Activated T-cell treated with anti-CD3 and anti-CD28 coated beads, Interleukin-2, amount 50 U/mL, for 1 hour (primary cell): ENCODE results near the gene MYO1B.

ENCODE experiments used
- DNase-seq: peaks from one replicate; pipeline ENCODE4 v3.0.0-alpha.2; 2020

MYO1B gene

DNA sequence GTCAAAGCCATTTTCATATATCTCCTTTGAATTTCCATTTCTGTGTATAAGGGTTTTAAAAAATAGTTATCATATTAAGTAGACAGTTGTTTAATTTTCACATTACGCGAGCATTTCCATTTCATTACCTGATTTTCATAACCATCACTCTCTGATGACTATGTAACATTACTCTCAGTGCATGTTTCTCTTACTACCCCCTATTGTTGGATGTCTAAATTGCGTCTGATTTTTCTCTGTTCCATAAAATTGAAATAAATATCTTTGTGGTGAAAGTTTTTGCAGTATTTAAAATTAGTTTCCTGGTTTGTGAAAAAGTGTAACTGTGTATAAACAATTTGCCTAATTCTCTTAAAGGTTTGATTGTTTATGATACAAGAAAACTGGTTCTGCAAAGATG lies 123.8 kb downstream of the MYO1B start:
- DNase-seq, result no peak

DNA sequence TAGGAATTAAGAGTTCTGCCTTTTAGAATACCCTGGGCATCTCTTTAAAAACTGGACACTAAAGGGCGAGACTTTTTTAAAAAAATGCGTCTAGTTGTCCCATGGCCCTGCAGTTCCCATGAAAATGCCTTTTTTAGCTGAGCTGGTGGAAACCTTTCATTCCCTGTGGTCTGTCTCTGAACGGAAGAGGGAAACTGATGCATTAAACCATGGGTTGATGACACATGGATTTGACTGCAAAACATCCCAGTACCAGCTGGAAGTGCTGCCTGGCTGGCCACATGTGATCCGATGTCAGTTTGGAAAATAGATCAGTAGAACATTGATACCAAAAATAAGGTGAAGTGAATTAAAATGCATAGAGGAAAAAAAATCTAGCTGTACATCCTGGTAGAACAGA lies 129.2 kb downstream of the MYO1B start:
- no peak for DNase-seq

DNA sequence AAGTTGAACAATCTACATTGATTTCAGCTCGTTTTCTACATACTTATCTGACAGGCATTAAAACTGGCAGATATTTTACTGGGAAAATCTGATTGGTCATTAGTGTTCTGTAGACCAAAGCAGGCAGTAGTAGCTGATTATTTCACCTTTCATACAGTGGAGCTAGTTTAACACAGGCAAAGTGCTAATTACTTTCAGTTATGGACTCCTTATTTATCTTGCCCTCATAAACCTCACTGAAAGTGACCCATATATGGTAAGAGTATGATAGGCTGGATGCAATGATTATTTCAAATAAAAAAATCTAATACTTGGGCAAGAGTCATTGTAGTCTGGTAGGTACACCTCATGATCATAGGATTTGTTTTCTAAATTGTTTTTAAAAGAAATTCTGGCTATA lies 129.7 kb downstream of the MYO1B start:
- DNase-seq, result no peak

DNA sequence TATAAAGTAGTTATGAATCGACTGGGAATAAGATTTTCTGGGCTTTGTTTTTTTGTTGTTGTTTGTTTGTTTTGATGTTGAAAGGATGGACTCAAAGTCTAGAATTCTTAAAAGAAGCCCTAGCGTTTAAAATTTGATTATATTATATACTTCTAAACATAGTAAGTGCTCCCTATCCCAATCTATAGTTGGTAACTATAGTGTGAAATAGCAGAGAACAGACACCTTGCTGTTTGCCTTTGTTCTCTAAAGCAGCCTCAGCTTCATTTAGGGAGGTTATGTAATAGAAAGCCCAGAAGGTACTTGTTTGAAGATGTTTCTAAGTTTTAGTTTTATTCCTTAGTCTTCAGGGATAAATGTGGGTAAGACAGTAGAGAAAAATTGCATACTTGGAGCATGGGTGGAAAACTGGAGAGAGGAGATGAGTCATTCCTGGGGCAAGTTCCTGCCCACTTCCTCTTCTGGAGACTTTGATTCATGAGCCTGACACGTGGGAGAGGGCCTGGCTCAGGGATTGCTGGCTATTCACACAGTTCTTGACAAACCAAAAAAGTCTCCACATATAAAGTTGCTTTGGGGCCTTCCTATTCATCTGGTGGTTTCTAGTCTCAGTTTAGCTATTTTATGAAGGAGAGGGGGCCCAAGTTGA lies 131.9 kb downstream of the MYO1B start:
- no peak for DNase-seq

DNA sequence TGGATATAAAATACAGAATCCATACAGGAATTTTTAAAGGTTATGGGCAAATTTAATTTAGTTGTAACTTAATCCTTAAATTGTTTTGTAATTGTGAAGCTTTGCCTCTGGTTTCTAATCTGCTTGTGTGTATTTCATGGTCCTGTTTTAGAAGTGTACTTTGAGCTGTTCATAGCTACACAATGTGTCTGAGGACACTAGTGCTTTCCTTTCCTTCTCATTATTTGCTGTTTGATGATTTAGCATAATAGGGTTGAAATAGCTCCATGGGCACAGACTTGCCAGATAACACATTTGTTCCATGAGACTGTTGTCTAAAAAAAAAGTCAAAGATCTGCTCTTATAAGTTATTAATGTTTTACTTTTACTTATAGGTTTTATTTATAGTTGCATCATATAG lies 134.2 kb downstream of the MYO1B start:
- no peak for DNase-seq

DNA sequence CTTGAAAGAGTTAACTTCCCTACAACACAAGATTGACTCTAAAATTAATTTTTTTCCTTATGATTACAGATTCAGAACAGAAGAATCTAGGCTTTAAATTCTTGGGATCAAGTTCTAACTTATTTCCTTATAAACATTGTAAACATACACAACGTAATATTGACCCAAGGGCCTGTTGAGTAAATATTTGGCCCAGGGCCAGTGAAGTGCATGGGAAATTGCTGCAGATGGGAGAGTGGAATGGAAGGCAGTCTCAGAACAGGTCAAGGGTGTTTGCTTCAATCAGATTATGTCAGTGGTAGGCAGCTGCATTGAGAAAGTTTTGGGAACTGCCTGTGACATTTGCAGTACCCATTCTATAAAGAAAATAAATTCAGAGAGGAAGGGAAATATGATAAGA lies 137.6 kb downstream of the MYO1B start:
- DNase-seq, result no peak

DNA sequence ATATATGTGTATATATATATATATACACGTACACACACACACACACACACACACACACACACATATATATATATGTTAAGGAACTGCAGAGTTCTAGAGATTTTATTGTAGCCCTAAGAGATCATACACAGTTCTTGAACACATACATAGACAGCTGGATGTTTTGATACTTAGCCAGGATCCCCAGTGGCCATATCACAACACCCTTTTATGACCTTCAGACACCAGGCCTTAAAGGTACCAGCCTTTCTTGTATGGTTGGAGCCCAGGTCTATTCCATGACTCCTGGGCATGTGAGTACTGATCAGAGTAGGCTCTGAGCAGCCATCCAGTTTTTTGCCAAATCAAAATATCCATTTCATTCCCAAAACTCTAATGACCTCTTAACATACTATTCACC lies 138.3 kb downstream of the MYO1B start:
- DNase-seq, result no peak

DNA sequence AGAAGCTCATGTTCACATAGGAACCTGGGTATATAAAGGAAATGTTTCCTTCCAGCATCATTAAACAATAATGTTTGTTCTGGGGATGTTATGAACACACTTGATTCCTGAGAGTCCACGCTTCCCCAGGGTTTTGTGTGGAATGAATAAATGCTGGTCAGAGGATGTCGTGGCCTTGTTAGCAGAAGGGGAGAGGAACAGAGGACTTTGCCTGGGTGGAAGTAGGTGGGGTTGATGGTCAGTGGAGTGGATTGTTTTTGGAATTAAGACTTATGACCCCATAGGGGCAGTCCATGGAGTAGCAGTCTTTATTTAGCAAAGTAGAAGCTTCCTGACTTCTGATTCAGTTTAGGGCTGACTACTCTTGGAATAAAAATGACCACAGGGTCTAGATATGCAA lies 139.6 kb downstream of the MYO1B start:
- DNase-seq, result no peak

DNA sequence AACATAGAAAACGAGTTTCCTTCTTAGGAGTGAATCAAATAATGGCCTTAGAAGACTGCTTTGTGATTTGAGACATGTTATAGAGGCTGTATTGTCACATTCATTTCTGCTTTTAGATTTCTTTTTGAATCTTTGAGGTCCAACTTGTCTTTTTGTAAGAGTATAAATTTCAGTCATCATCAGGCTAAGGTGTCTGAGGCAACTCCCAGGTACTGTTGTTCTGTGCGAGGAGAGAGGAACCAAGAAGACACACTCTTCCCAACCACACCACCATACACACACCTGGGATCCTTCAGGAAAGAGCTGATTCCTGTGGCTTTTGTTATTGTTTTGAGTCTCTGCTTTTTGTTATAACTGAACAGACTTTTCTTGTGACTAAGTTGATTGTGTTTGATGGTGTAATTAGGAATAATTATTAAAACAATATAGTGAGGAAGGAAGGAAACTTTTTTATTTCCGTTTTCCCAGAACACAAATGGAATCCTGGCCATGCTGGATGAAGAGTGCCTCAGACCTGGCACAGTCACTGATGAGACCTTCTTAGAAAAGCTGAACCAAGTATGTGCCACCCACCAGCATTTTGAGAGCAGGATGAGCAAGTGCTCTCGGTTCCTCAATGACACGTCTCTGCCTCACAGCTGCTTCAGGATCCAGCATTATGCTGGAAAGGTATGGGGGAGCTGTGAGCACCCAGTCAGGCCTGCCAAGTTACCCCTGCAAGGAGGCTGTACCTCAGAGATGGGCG lies 140.4 kb downstream of the MYO1B start:
- no peak for DNase-seq

DNA sequence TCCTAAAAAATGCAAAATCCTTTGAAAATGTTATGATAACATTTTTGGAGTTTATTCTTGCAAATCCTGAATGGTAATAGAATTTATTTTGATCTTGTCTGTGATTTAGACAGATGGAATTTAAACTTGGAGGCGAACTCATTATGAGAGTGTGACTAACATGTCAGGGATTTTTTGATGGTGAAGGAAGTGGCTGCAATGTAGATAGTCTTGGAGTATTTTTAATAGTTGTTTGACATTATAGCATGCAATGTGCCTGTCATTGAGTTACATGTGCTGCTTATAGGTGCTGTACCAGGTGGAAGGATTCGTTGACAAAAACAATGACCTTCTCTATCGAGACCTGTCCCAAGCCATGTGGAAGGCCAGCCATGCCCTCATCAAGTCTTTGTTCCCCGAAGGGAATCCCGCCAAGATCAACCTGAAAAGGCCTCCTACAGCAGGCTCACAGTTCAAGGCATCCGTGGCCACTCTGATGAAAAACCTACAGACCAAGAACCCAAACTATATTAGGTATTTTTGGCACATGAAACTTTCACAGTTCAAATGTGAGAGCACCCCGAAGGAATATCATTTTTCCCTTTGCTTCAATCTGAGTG lies 141.8 kb downstream of the MYO1B start:
- DNase-seq, result no peak

DNA sequence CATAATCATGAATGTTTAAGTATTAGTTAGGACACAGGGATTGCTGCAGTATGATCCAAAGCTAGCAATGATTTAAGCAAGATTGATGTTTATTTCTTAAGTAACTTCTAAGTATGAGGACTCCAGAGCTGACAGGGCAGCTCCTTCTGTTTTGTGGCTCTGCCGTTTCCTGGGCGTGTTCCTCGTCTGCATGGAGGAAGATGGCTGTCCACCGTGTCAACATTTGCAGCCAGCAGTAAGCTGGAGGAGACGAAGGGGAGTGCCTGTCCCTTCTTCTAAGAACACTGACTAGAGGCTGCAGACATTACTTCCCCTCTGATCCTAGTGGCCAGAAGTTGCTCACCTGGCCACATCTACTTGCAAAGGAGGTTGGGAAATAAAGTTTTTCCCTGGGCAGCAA lies 144.1 kb downstream of the MYO1B start:
- DNase-seq, result no peak

DNA sequence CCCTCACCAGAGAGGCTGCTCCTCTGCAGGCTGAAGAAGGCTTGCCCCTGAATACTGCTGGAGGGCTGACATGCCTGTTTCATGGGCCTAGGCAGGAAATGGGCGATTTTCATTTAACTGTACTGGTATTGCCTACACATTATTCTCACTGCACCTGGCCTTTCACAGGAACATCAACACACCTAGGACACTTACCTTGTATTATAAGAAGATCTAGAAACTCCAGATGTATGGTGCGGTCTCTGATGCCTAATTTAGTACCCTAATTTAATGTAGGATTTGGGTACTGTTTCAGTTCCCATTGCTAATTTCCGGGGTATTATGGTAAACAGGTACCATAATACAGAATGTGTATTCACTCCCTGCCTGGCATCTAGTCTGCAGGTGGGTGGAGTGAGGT lies 146.0 kb downstream of the MYO1B start:
- no peak for DNase-seq

DNA sequence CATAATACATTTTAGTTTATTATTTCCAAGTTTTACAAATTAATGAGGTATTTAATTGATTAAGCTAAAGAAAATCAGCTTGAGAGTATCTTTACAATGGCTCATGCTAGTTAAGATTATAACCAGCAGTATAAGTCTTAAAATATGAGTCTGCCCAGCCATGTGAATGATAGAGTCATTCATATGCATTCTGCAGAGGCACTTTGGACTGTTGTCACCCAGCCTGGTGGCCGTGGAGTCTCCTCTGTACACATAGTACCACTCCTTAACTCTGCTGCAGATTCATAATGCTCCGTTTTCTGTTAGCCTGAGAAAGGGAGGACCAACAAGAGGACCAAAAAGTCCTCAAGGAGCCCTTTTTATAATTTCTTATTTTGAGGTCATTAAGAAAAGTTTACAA lies 148.8 kb downstream of the MYO1B start:
- DNase-seq, result no peak

DNA sequence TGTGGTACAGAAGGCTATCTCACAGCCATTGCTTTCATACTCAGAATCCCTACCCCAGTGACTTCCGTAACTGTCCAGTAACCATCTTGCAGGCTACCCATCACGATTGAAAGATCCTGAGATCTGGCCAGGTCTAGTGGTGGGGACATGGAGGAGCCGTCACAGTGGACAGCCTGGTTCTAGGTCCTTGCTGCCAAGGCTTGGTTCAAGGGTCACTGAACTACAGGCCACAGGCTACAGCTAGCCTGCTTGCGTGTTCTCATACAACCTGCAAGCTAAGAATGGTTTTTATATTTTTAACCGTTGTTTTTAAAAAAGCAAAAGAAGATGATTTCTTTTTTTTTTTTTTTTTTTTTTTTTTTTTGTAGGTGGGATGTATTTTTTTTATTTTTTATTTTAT lies 151.6 kb downstream of the MYO1B start:
- no peak for DNase-seq

DNA sequence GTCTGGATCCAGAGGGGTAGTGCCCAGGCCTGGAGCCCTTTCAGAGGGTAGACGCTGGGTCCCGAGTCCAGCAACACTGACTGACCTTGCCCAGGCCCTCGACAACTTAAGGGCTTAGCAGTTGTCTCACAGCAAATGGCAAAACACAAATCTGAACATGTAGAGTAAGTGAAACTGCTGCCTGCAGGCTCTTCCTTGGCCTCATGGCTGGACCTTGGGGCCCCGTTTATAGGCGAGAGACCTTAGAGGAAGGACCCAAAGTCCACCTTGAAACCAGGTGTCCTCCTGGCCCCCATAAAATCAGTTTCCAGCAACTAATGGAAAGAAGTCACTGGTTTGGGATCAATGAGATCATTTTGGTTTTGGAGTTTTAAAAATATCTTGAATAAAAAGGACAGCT lies 154.4 kb downstream of the MYO1B start:
- DNase-seq, result no peak

DNA sequence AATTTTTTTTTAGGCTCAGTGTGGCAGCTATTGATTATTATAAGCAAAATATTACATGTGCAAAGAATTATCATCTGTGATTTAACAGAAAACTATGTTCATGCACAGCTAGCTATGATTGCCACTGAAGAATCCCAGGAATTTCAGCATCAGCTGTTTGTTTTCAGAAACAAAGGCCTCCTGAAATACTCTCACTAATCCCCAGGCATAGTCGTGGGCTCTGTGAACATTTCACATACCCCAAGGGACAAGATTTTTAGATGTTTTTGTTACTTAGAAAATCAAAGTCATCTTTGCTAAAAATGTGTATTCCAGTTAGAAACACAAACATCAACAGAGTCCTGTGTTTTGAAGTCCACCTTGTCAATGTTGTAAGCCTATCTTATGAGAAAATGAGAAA lies 156.1 kb downstream of the MYO1B start:
- DNase-seq, result no peak

DNA sequence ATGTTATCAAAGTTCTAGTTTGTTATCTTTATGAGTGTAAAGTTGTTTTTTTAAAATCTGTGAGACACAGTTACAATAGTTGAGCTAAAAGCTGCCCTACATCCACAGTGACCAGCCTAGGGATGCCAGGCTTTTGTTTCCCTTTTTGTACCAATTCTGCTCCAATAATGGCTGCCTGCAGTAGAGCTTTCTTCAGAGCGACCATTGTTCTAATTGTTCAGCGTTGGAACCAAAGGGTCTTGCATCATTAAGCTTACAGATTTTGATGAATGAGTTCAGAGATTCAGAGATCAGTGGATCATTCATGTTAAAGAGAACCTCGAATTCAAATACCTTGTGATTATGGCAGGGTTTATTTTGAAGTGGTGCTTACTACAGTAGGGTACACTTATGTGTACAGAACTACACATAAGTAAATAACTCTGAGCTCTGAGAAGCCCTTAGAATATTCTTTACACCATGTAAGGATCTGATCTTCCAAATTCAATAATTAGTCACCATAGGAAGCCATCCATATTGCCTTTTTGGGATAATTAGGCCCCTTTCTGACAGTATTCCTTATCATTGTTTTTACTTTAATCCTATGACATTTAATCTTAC lies 157.9 kb downstream of the MYO1B start:
- no peak for DNase-seq

DNA sequence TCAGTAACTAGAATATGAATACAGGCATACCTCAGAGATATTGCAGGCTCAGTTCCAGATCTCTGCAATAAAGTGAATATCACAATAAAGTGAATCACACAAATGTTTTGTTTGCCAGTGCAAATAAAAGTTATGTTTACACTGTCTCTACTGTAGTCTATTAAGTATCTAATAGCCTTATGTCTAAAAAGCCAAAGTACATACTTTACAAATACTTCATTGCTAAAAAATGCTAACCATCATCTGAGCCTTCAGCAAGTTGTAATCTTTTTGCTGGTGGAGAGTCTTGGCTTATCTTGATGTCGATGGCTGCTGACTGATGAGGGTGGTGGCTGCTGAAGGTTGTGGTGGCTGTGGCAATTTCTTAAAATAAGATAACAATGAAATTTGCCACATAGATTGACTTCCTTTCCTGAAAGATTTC lies 159.4 kb downstream of the MYO1B start:
- DNase-seq, result no peak

DNA sequence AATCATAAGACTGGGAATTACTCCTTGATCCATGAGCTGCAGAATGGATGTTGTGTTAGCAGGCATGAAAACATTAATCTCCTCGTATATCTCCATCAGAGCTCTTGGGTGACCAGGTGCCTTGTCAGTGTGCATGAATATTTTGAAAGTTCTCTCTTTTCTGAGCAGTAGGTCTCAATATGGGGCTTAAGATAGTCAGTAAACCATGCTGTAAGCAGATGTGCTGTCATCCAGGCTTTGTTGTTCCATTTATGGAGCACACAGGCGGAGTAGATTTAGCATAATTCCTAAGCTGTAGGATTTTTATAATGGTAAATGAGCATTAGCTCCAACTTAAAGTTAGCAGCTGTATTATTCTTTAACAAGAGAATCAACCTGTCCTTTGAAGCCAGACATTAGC lies 160.3 kb downstream of the MYO1B start:
- no peak for DNase-seq

DNA sequence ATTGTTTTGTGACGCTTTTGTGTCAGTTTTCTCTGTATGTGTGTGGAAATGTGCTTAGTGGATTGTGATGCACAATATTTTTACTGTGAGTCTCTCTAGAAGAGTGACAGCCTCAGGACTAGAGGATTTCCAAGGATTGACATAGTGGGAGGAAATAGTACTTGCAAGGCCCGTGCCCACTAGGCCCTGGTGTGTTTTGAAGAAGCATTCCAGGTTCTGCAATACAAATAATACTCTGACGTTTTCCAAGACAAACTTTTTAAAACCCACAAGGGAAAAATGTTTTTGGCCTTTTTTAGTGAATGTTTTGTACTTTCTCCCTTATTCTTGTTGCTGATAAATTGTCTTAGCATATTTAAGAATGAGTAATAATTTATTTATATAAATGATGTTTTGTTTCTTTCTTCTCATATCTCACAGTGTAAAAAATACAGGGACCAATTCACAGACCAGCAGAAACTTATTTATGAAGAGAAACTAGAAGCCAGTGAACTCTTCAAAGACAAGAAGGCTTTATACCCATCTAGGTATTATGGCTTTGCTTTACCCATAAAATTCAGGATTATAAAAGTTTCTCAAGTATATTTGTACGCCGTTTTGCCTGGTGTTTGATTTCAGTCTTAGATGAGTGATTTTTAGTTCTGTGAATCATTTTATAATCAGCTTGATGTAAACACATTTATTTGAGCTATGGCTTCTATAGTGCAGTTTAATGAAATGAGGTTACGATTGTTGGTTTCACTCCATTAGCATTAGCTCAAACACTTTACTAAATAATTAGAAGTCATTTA lies 165.6 kb downstream of the MYO1B start:
- no peak for DNase-seq

DNA sequence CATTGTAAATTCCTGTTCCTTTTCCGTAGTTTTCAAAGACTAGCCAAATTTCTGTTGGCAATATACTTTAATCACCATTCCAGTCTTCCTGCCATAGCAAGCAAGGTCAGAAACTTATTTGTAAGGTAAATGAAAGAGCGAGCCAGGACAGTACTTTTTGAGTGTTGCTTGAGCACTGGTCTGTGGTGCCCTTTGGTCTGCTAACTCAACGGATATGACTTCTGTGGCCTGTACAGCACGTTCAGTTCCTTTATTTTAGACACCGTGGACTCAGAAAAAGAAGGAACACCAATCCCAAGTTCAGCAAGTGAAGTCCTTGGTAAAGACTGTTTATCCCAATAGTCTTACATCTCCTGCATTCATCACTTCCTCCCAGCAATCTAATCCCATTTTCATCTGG lies 166.3 kb downstream of the MYO1B start:
- no peak for DNase-seq

DNA sequence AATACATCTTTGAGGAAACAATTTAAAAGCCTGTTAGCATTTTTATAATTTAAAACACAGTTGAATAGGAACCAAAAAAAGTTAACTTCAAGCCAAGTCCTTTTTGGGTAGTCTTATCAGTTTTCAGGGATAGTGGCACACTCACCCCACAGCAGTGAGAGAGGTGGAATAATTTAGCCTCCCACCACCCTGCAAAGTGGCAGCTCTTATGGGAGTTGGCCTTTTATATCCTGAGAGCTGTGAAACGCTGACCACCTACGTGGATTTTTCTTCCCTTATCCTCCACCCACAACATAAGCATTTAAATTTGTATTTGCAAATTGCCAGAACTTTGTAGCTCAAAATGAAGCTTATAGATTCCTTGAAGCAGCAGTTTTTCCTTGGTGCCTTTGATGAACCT lies 167.1 kb downstream of the MYO1B start:
- DNase-seq, result no peak

DNA sequence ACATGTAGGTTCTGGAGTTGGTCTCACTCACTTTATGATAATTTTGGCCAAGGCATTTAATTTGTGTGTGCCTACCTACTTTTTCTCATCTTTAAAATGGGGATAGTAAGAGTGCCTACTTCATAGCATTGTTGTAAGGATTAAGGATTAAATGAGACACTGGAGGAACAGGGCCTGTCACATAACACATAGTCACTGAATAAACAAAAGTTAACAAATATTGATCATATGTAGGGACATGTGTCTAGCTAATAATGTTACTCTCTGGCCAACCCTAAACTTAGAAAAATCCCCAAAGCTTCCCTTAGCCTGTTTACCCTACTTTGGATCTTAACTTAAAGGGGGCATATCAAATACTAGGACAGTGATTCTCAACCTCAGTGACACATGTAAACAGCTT lies 169.9 kb downstream of the MYO1B start:
- DNase-seq, result no peak
